ENCODE results near the gene PARS2. TPM values are rescaled to one million over a fixed set of nuclear protein-coding genes. Genes with fewer than 3 reads are reported as not detected.

PARS2 gene
- polyA plus RNA-seq, 1 donor (not counting 4 experiments of a cell fraction or from before 2014, with no cell fraction given): 3.0 TPM

GRCh38 chr1:54794451-54795355, 30.4 kb upstream of the PARS2 start:
- TF ChIP-seq CTCF (optimal IDR thresholded peaks at IDR 0.05 in 1 of 3, IDR thresholded peaks at IDR 0.05 in 1 of 3, conservative IDR thresholded peaks at IDR 0.05 in 1 of 3; ENCODE audit: extremely low read depth in 1 of 3, insufficient read depth in 2 of 3, low read length in 3 of 3) (peak; percentile 12 to 27 (median 18)), EZH2 (IDR thresholded peaks at IDR 0.05; ENCODE audit: low read length) (no peak)
- Histone ChIP-seq H3K4me1 (ENCODE audit: control insufficient read depth, extremely low read depth, insufficient read depth, low read length) (peaks cover 27% of the 10 kb centered on the region), H2AFZ (ENCODE audit: control insufficient read depth, low read length) (no peak overlapping the region), H3K9ac (ENCODE audit: control insufficient read depth, extremely low read depth, insufficient read depth, low read length) (peak overlapping the region; percentile 22), H3K36me3 (ENCODE audit: control insufficient read depth in 2 of 2, extremely low read depth in 1 of 2, insufficient read depth in 2 of 2, low read length in 2 of 2) (no peaks in the 10 kb centered on the region), H3K9me1 (ENCODE audit: control insufficient read depth, extremely low read depth, insufficient read depth, low read length) (peaks cover 5% of the 10 kb centered on the region), H3K27ac (ENCODE audit: control insufficient read depth, insufficient read depth, low read length) (peak overlapping the region; percentile 10), H3K79me2 (ENCODE audit: control insufficient read depth, insufficient read depth, low read length) (no peaks in the 10 kb centered on the region), H3K4me3 (ENCODE audit: control insufficient read depth in 2 of 3, extremely low read depth in 1 of 3, insufficient read depth in 2 of 3, low read depth in 1 of 3, low read length in 3 of 3) (no peak overlapping the region), H3K9me3 (ENCODE audit: control insufficient read depth, low read depth, low read length) (no peaks in the 10 kb centered on the region), H4K20me1 (ENCODE audit: control insufficient read depth, extremely low read depth, insufficient read depth, low read length) (no peaks in the 10 kb centered on the region), H3K27me3 (ENCODE audit: control insufficient read depth, extremely low read depth, insufficient read depth, low read length) (no peaks in the 10 kb centered on the region), H3K4me2 (ENCODE audit: control insufficient read depth, extremely low read depth, insufficient read depth, low read depth, low read length) (no peak overlapping the region)
- no peak for DNase-seq (ENCODE audit: low read depth, low spot score)
- peak; percentile 73 for FAIRE-seq
- dilution Hi-C loops (cut with MboI; ENCODE audit: extremely low pct_ligation_motif_present, low sequenced_read_pairs): no loop called here

- Histone ChIP-seq H3K36me3 (ENCODE audit: control insufficient read depth in 2 of 2, extremely low read depth in 1 of 2, insufficient read depth in 2 of 2, low read length in 2 of 2) (no peaks in the 10 kb centered on the region), H3K9ac (ENCODE audit: control insufficient read depth, extremely low read depth, insufficient read depth, low read length) (no peak overlapping the region), H3K4me3 (ENCODE audit: control insufficient read depth in 2 of 3, extremely low read depth in 1 of 3, insufficient read depth in 2 of 3, low read depth in 1 of 3, low read length in 3 of 3) (no peak overlapping the region), H3K9me3 (ENCODE audit: control insufficient read depth, low read depth, low read length) (no peaks in the 10 kb centered on the region), H3K9me1 (ENCODE audit: control insufficient read depth, extremely low read depth, insufficient read depth, low read length) (peaks cover 2% of the 10 kb centered on the region), H3K4me2 (ENCODE audit: control insufficient read depth, extremely low read depth, insufficient read depth, low read depth, low read length) (no peak overlapping the region), H3K27me3 (ENCODE audit: control insufficient read depth, extremely low read depth, insufficient read depth, low read length) (no peaks in the 10 kb centered on the region), H4K20me1 (ENCODE audit: control insufficient read depth, extremely low read depth, insufficient read depth, low read length) (no peaks in the 10 kb centered on the region), H3K4me1 (ENCODE audit: control insufficient read depth, extremely low read depth, insufficient read depth, low read length) (peaks cover 15% of the 10 kb centered on the region), H3K27ac (ENCODE audit: control insufficient read depth, insufficient read depth, low read length) (no peak overlapping the region), H3K79me2 (ENCODE audit: control insufficient read depth, insufficient read depth, low read length) (no peaks in the 10 kb centered on the region), H2AFZ (ENCODE audit: control insufficient read depth, low read length) (no peak overlapping the region)
- DNase-seq (ENCODE audit: low read depth, low spot score): no peak
- dilution Hi-C loops (cut with MboI; ENCODE audit: extremely low pct_ligation_motif_present, low sequenced_read_pairs): no loop called here
- FAIRE-seq: no peak
- TF ChIP-seq EZH2 (IDR thresholded peaks at IDR 0.05; ENCODE audit: low read length): no peak
- TF ChIP-seq CTCF (optimal IDR thresholded peaks at IDR 0.05 in 1 of 3, IDR thresholded peaks at IDR 0.05 in 1 of 3, conservative IDR thresholded peaks at IDR 0.05 in 1 of 3; ENCODE audit: extremely low read depth in 1 of 3, insufficient read depth in 2 of 3, low read length in 3 of 3): no peak
Measured at GRCh38 chr1:54792686-54793282, 28.5 kb upstream of the PARS2 start.
